ENCODE measurements around the gene ATG7.
"Not testable (repeated sequence)": the region's sequence is repeated elsewhere in the genome, so short reads cannot be mapped to it uniquely, and the experiment has no call there.

Gene ATG7

GRCh38 chr3:11570251-11570650 is 298.1 kb downstream of the ATG7 start:
- no peak for DNase-seq (ENCODE audit: low read depth)

DNA sequence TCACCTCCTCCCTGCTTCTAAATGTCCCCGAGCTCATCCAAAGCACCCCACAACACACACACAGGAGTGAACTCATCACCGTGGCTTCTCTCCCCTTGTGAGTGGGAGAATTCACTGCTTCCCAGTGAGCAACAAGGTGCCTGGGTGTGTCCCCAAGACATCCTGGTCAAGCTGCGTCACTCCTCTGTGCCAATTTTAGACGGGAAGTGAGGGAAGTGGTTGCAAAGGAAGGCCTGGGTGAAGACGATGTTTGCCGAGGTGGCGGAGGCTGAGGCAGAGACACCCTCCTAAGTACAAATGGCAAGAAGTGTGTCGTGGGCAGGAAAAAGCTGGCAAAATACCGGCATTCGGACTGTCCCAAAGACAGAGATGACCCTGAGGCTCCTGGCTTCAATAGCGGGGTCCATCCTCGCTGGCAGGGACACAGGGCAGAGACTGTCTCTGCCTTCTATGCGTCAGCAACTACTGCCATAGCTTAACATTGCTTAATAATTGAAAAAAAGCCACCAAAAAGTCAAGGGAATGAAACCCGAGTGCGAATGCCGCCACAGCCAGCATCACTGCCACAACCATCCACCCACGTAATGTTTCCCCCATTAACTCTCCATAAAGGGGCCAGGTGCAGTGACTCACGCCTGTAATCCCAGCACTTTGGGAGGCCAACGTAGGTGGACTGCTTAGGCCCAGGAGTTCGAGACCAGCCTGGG is 298.7 kb downstream of the ATG7 start:
- DNase-seq (ENCODE audit: low read depth): no peak

DNA sequence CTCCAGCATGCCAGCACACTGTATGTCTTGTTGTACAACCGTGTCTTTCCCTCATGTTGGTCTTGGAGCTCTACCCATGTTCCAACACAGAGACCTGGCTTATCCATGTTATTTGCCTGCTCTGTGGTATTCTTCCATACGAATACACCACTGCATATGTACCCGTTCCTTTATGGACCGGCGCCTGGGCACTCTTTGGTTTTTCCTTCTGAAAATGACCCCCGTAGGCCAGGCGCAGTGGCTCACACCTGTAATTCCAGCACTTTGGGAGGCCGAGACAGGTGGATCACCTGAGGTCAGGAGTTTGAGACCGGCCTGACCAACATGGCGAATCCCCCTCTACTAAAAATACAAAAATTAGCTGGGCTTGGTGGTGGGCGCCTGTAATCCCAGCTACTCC is 300.5 kb downstream of the ATG7 start:
- DNase-seq (ENCODE audit: low read depth): not testable (repeated sequence)

DNA sequence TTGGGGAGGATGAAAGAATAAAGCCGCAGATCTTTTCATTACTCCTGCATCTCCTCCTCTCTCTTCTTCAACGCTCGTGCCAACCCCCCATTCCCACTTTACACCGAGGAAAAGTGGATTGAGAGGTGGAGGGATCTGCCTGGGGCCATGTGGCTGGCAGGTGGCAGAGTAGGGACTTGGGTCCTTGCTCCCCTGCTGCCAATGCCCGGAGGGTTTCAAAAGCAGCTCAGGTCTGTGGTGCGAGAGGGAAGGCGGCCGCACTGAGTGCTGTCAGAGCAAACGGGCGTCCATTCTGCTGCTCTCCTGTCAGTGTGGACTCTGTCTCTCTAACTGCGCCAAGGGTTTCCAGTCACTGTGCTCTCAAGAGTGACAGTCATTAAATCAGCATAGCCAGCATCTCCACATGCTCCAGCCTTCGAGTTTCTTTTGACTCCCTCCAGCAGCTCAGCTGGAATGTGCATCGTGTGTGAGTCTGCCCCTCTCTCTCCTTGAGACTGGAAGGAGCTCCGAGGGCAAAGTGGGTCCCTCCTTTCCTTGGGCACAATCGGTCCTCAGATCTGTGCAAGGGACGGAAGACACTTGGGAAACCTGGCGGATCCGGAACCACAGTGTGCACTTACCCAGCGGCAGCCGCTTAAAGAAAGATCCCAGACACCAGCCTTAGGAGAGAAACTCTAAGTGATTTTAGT is 302.9 kb downstream of the ATG7 start:
- no peak for DNase-seq (ENCODE audit: low read depth)

- no peak for DNase-seq (ENCODE audit: low read depth)
These were observed 303.5 kb downstream of the ATG7 start for GRCh38 chr3:11575677-11576076.

DNA sequence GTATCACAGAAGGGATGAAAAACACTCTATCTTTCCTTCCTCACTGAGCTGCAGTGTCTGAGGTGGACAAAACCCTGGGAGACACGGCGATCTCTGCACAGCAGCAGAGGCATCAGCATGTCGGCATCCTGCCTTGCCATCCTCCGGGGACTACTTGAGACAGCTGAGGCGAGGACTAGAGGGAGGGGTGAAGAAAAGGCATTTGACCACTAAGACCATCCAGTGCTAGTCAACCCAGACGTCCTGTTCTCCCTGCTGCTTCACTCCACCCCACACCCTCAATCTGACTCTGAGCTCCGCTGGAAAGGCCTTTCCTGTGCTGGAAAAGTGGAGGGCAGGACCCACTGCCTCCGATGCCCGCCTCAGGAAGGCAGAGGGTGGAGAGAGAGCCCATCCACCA is 304.3 kb downstream of the ATG7 start:
- DNase-seq (ENCODE audit: low read depth): no peak

GRCh38 chr3:11578169-11578568 is 306.0 kb downstream of the ATG7 start:
- DNase-seq (ENCODE audit: low read depth): no peak

DNA sequence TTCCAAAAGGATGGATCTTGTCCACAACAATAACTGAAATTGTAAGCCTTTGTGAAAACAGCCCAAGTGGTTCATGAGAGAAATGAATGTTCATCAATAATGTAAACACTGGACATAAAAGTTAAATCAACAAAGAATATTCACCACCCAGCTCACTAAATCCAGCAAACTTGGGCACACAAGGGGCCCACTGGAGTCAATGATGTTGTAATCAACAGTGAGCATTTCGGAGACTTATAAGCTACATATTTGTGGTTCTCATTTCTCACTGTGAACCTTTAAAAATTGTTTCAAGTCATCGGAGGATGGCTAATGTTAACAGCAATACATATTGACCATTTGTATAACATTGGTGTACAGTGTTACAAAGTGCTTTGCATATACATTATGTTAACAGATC is 308.4 kb downstream of the ATG7 start:
- DNase-seq (ENCODE audit: low read depth): no peak

DNA sequence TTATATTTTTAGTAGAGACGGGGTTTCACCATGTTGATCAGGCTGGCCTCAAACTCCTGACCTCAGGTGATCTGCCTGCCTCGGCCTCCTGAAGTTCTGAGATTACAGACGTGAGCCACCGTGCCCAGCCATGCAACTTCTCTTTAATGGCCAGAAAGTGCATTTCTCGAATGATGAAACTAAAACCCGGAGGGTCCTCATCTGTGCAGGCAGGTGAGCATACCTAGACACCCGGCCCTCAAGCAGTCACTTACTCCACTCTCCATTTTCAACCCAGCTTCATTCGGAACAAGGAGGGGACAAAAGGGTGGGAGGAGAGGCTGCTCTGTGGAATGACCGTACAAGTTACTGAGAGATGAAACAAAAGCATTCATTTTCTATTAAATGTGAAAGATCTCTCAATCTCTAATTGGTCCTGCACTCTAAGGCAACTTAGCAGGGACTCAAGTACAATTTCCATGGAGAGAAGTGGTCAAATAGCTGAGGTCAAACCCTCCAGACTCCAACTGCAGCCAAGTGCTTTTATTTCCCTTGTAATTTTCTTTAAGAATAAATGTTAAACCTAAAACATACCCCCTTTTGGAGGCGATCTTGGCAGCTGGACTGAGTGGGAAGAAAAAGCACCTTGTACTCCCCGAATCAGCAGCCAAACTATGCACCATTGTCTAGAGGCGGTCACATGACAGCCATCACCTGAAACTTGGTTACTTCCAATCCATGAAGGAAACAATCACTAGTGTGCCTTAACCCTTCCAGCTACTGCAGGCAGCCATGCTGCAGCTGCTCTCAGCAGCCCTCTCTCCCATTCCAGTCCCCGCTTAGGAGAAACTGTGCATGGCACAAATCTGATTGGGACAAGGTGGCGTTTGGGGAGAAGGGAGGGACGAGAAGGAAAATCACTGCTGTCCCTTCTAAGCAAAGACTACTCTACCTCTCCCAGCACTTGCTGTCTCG is 309.3 kb downstream of the ATG7 start:
- no peak for DNase-seq (ENCODE audit: low read depth)

GRCh38 chr3:11582191-11582968 is 310.2 kb downstream of the ATG7 start:
- DNase-seq (ENCODE audit: low read depth): no peak

DNA sequence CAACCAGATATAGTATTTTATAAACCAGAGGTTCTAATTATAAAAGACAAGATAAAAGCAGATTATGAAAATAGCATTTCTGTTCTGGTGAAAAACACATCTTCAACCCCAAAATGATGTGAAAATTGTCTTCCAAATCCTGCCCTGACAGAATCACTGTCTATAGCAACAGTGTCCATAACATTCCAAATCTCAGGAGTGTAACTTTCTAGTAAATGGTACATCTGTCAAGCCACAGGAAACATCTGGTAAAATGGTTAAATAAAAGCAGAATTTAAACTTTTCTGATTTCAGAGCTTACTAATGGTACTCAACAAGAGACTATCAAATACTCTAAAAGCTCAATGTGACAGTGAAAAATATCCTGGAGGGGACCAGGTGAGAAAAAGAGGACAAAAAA is 311.0 kb downstream of the ATG7 start:
- no peak for DNase-seq (ENCODE audit: low read depth)

- DNase-seq (ENCODE audit: low read depth): no peak
These were observed 311.4 kb downstream of the ATG7 start for GRCh38 chr3:11583638-11584046.

DNA sequence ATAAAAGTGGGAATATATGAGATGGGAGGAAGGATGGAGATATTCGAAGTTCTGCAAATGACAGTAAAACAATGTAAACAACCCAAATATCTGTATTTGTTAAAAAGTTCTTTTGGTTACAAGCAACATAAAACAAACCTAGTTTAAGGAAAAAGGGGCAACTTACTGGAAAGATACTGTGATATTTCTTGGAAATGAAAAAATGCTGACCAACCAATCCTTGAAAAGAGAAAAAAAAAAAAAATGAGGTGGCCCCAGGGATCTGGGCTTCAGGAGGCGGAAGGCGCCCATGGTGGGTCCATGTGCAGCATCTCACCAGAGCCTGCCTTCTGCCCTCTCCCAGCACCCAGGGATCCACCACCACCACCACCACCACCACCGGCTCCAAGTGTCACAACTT is 312.4 kb downstream of the ATG7 start:
- DNase-seq (ENCODE audit: low read depth): no peak

GRCh38 chr3:11587766-11588165 is 315.6 kb downstream of the ATG7 start:
- no peak for DNase-seq (ENCODE audit: low read depth)

DNA sequence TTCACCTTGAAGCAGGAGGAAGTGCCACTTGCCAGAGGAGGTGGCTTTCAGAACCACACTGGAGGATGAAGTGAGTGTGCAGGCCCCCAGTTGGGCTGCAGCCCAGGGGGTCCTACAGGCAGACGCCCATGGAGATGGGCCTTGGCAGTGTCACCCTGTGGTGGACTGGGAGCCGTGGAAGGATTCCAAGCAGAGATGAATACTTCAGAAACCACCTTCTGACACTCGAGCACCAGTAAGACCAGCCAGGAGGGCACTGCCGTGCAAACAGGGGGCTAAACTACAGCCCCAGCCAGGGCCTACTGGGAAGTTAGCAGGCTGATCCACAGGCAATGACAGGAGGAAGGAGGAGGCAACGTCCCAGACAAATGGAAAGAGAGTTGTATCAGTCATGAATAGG is 316.1 kb downstream of the ATG7 start:
- DNase-seq (ENCODE audit: low read depth): no peak

DNA sequence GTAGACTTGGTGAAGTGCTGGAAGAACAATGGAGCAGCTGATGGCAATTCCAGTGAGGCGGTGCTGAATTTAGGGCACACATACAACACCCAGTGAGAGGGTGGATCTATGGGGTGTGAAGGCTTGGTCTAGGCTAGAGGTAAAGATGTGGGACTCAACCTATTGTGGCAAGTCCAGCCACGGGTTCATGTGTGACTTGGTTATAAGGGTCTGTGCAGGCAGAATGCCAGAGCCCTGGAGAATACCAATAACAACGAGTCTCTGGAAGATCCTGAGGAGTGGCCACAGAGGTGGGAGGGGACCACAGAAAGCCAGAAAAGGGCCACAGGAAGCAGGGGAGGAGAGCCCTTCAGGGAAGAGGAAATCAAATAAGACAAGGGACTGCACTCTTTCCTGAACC is 316.6 kb downstream of the ATG7 start:
- DNase-seq (ENCODE audit: low read depth): no peak

DNA sequence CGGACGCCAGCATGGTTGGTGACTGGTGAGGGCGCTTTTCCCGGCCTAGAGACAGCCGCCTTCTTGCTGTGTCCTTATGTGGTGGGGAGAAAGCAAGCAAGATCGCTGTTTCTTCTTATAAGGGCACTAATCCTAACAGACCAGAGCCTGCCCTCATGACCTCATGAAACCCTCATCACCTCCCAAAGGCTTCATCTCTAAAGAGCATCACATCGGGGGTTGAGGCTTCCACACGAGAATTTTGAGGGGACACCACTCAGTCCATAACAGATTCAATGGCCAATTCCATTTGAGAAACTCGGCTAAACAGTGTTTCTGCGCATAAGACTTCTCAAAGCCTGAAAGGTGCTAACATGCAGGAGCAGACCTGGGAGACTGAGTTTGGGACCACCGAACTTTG is 317.5 kb downstream of the ATG7 start:
- DNase-seq (ENCODE audit: low read depth): no peak

DNA sequence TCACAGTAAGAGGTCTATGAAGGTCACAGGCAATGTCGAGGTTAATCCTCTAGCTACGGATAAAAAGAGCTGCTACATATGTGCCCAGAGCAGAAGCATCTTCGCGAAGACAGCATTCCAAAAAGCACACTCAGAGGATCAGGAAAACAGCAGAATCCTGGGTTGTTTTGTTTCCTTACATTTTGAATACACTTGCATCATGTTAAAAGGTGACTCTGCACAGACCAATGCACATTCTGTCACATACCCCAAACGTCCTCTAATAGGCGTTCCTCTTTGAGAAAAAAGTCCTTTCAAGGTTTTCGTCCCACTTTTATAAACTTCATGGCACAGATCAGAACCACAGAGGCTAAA is 318.8 kb downstream of the ATG7 start:
- DNase-seq (ENCODE audit: low read depth): no peak

DNA sequence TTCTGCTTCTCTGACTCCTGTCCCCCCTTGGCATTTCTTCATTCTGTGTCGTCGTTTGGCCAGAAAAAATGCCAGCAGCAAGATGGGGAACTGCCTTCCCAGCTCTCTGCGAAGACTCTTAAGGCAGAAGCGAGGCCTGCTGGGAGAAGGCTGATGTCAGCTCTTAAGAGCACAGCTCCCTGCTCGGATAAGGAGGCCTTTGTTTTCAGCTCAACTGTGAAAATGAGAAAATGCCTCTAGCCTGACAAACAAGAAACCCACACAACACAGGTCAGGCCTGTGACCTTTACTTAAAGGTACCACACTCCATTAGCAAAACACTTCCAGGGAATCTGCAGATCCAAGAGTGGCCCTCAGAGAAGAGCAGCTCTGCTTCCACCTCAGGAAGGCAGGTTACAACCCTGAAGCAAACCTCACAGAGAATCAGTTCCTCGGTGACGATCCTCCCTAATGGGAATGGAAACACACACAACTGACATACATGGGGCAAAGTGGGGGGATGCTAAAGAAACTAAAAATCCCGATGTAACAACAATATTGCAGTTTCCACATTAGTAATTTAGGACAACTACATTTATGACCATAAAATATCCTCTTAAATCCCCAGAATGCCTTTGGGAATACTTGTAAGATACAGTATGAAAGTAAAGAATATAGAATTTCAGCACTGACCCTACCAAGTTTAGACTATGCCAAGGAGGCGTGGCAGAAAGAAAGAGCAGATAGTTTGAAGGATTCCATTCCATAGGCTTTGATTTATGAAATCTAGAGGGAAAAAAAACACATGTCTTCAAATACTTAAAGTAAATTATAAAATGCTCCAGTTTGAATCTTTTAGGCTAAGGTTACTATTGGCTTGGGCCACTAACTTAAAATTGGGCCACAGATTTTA is 319.4 kb downstream of the ATG7 start:
- DNase-seq (ENCODE audit: low read depth): no peak

GRCh38 chr3:11592445-11593298 is 320.5 kb downstream of the ATG7 start:
- DNase-seq (ENCODE audit: low read depth): no peak
